GM21360 (cell line): ENCODE measurements around the gene NCAPH2.

Experiments
- ATAC-seq: cut with Tn5 transposase; IDR thresholded peaks from one replicate; pipeline ENCODE4 v1.9.1; 2021; ENCODE audit warnings: mild to moderate bottlenecking, moderate library complexity; ENCODE audit not compliant: unreplicated experiment

NCAPH2 gene

GRCh38 chr22:50473855-50474671 is 34.0 kb upstream of the NCAPH2 start:
- ATAC-seq: no peak

- ATAC-seq: peak; percentile 66
Measured at GRCh38 chr22:50474710-50475651, 33.0 kb upstream of the NCAPH2 start, which contains the start of gene SBF1. SBF1 (minus strand) TSS chr22:50475035; CDS start chr22:50474840, 195 bp downstream.

DNA sequence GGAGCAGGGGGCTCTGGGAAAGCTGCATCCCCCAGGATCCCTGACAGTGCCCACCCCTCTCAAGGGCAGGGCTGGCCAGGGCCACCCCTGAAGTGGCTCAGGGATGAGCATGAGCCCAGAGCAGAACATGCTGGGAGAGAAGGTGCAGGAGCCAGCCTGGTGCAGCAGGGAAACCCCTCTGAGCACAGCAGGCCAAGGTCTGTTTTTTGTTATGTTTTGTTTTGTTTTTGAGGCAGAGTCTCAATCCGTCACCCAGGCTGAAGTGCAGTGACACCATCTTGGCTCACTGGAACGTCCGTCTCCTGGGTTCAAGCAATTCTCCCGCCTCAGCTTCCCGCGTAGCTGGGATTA is 32.4 kb upstream of the NCAPH2 start:
- ATAC-seq: no peak

DNA sequence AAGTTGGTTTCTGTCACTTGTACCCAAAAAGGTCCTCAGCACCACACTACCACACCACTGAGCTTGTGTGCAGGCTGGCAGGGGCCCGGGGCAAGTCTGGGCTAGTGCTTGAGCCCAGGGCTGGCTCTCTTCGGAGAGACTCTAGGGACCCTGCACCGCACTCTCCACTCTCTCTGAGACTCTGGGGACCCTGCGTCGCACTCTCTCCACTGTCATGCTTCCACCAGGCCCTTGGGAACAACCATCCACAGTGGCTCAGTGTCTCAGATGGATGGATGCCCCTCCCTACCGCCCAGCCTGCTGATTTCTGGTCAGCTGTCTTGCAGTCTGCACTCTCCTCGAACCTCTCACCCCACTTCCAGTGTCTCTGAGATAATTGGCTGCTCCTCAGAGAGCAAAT is 31.2 kb upstream of the NCAPH2 start:
- ATAC-seq: no peak

DNA sequence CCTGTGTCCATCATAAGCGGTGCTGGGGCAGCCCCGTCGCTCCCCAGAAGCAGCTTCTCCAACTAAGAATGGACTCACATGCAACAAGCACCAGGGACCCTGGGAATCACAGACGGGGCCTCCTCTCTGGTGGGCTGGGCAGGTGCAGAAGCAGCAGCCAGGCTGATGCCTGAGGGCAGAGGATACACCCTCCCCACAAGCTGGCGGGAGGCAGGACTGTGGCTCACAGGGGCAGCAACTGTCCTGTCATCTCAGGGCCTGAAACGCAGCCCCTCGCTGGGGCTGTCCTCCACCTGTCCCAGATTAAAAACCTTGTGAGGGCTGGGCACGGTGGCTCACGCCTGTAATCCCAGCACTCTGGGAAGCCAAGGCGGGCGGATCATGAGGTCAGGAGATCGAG is 30.1 kb upstream of the NCAPH2 start:
- ATAC-seq: no peak

DNA sequence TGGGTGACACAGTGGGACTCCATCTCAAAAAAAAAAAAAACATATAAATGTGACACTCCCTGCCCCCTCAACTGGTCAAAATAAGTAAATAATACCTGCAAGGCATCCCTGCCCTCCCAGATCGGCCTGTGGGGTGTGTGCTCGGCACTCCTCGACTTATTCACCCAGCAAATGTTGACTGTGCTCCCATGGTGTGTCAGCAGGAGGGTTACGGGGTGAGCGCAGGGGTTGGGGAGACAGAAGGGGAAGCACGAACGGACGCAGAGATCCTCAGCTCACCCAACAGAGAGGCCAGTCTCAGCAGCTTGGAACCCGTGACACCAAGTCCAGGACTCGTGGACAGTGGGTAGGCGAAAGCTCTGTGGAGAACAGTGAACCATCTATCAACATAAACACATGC is 28.3 kb upstream of the NCAPH2 start:
- no peak for ATAC-seq

- no peak for ATAC-seq
Measured at GRCh38 chr22:50481045-50481439, 27.0 kb upstream of the NCAPH2 start.

DNA sequence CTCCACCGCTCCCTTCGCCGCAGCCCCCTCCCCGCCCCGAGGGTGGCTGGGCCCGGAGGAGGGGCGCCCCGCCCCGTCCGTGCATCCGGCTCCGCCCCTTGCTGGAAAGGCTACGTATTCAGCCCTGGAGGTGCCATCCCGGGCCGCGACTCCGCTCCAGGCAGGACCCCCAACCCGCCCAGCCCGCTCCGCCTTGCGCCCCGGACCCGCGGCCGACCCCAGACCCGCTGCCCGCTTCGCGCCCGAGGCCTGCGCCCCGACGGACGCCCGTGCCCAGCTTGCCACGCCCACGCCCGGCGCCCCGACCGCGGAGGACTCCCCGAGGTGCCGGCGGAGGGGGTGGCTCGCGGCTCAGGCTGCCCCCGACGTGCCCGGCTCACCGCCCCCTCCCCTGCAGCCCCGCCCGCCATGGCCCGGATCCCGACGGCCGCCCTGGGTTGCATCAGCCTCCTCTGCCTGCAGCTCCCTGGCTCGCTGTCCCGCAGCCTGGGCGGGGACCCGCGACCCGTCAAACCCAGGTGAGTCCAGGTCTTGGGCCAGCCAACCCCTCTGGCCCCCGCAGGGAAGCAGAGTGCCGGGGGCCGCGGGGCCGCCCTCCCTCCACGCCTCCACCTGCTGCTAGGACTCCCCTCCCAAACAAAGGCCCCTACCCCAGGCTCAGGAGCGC is 26.5 kb upstream of the NCAPH2 start, which contains the start of gene ADM2:
TSS of gene ADM2 (plus strand) at position 104 of the 667 bp plus-strand sequence. CDS start at position 409, 305 bp downstream.
- ATAC-seq: no peak

DNA sequence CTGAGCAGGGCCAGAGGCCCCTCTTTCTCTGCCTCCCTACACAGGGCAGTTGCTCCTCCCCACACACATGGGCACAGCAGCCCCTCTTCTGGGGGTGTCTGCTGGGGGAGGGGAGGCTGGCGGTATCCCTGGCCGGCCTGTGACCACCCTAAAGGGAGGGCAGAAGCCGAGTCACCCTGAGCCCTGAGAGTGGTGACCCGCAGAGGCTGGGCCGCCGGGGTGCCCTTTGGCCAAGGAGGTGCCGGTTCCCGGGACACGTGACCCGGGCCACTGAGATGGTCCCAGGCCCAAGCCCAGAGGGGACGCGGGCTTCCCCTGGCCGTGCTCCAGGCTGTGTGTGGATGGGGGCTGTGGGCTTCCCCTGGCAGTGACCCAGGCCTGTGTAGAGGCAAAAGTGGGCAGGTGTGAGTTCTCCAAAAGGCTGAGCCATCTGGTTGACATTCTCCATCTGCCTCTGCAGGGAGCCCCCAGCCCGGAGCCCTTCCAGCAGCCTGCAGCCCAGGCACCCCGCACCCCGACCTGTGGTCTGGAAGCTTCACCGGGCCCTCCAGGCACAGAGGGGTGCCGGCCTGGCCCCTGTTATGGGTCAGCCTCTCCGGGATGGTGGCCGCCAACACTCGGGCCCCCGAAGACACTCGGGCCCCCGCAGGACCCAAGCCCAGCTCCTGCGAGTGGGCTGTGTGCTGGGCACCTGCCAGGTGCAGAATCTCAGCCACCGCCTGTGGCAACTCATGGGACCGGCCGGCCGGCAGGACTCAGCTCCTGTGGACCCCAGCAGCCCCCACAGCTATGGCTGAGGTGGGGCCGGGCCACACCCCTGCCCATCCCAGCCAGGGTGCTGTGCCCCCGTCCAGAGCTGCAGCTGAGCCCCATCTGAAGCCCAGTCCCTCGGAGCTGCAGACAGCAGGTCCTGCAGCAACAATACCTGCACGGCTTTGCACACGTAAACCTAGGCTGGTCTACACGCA is 25.6 kb upstream of the NCAPH2 start:
- no peak for ATAC-seq

DNA sequence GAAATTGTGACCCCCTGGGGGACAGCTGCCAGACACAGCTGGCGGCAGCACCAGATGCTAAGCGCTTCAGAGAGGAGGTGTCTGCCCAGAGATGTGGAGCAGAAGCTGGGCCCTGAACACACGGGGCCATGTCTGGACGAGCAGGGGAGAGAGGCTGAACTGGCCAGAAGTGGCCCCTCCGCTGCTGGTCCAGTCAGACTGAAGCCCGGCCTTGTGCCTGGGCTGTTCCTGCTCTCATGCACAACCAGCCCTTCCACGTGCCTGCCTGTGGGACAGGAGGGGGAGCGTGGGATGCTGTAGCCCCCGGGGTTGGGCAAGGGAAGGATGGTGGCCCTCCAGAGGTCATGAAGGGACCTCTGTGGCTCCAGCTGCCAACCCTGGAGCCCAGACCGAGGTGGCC is 24.9 kb upstream of the NCAPH2 start:
- no peak for ATAC-seq

- no peak for ATAC-seq
Measured at GRCh38 chr22:50483556-50483955, 24.5 kb upstream of the NCAPH2 start.

- ATAC-seq: no peak
Measured at GRCh38 chr22:50483977-50484853, 23.8 kb upstream of the NCAPH2 start.

DNA sequence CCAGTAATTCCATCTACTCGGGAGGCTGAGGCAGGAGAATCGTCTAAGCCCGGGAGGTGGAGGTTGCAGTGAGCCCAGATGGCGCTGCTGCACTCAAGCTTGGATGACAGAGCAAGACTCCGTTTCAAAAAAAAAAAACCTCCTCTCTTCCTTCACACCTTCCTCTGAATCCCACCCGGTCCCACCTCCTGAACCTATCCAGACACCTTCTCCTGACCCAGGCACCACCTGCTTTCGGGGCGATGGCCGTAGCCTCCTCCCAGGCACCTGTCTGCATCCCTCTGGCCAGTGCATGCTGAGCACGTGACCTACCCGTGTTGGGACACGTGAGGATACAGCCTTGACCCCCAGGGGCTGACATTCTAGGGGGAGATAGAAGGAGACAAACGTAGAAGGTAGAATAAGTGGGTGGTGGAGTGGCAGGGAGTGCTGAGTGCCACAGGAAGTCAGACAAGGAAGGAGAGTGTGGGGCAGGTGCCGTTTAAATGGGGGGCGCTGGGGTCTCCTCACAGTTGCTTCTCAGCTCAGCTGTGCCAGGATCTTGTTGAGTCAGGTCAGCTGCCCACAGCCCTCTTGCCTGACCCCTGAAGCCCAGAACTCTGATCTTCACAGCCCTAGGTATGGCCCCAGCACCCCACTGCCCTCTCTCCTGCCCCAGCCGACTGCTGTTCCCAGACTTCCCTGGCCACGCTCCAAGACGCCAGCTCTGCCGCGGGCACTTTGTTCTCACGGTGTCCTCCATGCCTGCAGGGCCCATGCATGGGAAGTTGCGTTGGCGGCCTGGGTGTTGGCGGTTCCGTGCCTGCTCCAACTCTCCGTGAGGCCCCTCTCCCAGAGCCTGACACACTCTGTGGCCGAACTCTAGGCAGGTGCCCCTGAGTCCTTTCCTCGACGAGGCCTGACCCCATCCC is 22.5 kb upstream of the NCAPH2 start:
- ATAC-seq: no peak

DNA sequence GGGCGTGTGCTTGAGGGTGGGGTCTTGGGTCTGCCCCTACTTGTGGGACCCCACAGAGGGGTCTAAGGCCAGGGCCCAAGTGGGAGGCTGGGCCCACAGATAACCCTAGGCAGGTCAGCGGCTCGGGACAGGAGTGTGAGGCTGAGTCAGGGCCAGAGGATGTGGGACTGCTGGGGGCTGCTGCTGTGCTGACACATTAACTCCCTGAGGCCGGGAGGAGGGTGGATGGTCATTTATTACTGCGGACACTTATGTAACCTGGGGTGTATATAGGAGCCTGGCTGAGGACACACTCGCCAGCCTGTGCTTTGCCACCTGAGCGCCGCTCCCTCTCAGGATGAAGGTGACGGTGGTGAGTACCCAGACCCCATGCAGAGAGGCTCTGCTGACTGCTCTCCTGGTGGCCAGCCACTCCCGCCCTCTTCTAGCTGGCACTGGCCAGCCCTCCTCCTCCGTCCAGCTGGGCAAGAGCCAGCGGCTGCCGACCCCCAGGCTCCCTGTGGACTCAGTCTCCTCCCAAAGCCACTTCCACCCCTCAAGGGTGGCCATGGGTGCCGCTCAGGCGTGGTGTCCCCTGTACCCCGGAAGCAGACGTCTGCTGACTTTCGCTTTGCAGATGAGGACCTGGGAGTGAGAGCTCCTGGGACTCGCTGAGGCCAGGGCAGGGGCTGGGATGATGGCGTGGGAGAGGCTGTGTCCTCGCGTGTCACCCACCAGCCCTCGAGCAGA is 21.3 kb upstream of the NCAPH2 start, which contains the start of gene MIOX:
TSS of gene MIOX (plus strand) at position 299 of the 729 bp plus-strand sequence. CDS start at position 338, 39 bp downstream.
- no peak for ATAC-seq

DNA sequence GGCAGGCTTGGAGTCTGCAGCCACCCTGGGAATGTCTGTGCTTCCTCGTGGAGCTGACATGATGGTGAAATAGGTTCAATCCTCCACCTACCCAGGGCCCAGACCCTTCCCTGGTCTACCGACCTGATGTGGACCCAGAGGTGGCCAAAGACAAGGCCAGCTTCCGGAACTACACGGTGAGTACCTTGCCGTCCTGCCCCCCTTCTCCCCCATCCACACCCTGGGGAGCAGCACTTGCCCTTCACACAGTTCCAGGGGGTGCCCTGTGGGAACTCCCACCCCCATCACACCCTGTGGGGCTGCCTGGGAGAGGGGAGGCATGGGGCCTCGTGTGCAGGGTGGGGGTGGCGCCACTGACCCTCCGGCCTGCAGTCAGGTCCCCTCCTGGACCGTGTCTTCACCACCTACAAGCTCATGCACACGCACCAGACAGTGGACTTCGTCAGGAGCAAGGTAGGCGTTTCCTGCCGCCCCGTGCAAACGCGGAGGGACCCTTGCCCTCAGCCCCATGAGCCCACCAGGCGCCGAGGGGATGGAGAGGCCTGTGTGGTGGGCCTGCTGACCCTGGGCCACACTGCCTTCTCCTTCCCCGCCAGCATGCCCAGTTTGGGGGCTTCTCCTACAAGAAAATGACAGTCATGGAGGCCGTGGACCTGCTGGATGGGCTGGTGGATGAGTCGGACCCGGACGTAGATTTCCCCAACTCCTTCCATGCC is 20.6 kb upstream of the NCAPH2 start:
- ATAC-seq: no peak

DNA sequence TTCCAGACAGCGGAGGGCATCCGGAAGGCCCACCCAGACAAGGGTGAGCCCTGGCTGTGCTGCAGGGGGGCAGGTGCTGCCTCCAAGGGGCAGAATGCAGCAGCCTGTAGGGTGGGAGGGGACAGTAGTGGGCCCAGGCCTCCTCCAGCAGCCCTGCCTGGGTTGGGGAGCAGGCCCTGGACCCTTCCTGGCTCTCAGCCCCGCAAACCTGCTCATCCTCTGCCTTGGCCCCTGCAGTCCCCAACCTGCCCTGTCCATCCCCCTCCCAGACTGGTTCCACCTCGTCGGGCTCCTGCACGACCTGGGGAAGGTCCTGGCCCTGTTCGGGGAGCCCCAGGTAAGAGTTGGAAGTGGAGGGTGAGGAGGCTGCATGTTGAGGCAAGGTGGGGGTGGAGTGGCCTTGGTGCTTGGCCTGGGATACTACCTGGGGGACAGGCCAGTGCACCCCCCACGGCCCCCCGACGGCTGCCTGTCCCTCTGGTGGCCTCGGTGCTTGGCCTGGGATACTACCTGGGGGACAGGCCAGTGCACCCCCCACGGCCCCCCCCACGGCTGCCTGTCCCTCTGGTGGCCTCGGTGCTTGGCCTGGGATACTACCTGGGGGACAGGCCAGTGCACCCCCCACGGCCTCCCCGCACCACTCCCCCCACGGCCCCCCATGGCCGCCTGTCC is 19.9 kb upstream of the NCAPH2 start:
- ATAC-seq: no peak
